Lung (tissue), 12 donors: ENCODE results near the gene AAR2. TPM values are rescaled to one million over a fixed set of nuclear protein-coding genes. Genes with fewer than 3 reads are reported as not detected.

Source experiments
- ATAC-seq: fragments of 200-7000 bp; cut with Tn5 transposase; one replicate; pipeline ENCODE4 v1.9.1; 2020; ENCODE audit warnings: moderate number of reproducible peaks; ENCODE audit not compliant: insufficient read depth, low FRiP score
- DNase-seq, 3 donors: peaks; one replicate each; pipeline ENCODE4 v3.0.0-alpha.2; 2013 to 2017
- H3K27ac ChIP-seq, 2 donors: one replicate each; pipeline ENCODE4 v1.5.1; 2013; ENCODE audit warnings: mild to moderate bottlenecking in 2 of 2, moderate library complexity in 2 of 2, control low read depth in 1 of 2, inconsistent platforms in 1 of 2, low read depth in 1 of 2, low read length in 1 of 2
- H3K27me3 ChIP-seq, 3 donors: one replicate each; pipeline ENCODE4 v1.5.1; 2013; ENCODE audit warnings: low read length in 2 of 3; ENCODE audit not compliant: control insufficient read depth in 3 of 3, insufficient read depth in 3 of 3
- H3K36me3 ChIP-seq, 4 donors: one replicate each; pipeline ENCODE4 v1.5.1; 2013; ENCODE audit warnings: low read length in 4 of 4, mild to moderate bottlenecking in 1 of 4, moderate library complexity in 1 of 4; ENCODE audit not compliant: control insufficient read depth in 4 of 4, insufficient read depth in 4 of 4
- H3K4me1 ChIP-seq, 5 donors: one replicate each; pipeline ENCODE4 v1.5.1; 2013; ENCODE audit warnings: low read length in 5 of 5, mild to moderate bottlenecking in 2 of 5, moderate library complexity in 1 of 5; ENCODE audit not compliant: control insufficient read depth in 5 of 5, insufficient read depth in 5 of 5
- H3K4me3 ChIP-seq: one replicate; pipeline ENCODE4 v1.5.1; 2013; ENCODE audit warnings: mild to moderate bottlenecking, control low read depth, moderate library complexity
- H3K9ac ChIP-seq, 2 donors: one replicate each; pipeline ENCODE4 v1.5.1; 2013; ENCODE audit warnings: low read length in 2 of 2, control low read depth in 1 of 2; ENCODE audit not compliant: insufficient read depth in 1 of 2
- H3K9me3 ChIP-seq, 4 donors: one replicate each; pipeline ENCODE4 v1.5.1; 2013; ENCODE audit warnings: low read length in 3 of 4, mild to moderate bottlenecking in 1 of 4, moderate library complexity in 1 of 4; ENCODE audit not compliant: control insufficient read depth in 4 of 4, insufficient read depth in 3 of 4
- WGBS, 2 donors: extraction: QIAGEN DNeasy Blood & Tissue Kit; methylation state at CpG; one replicate each; pipeline ENCODE4 v1.1.7; 2013; 5-methylcytosine and 5-hydroxymethylcytosine counted together
- polyA plus RNA-seq, 2 donors: library from polyadenylated mRNA; stranded (reverse); fragments of 200-250 nt; gene quantifications; one replicate each; pipeline ENCODE4 v1.2.1, GENCODE V29; 2013
- total RNA-seq, 2 donors: library from RNA; depleted of rRNA in 1 of 2; stranded (reverse); fragments of >200 nt in 1 of 2; gene quantifications; one replicate each; pipeline ENCODE4 v1.2.1, GENCODE V29; 2014 to 2021
- TF ChIP-seq, protein P1 (sequence below): IDR thresholded peaks from 2 replicates; pipeline ENCODE4 v1.5.1; 2012; ENCODE audit warnings: mild to moderate bottlenecking; ENCODE audit errors: control extremely low read depth, extremely low read depth
- donor health status: control.
- donor health status: control.
- donor health status: Bipolar disorder and iron deficiency.
- donor health status: healthy.
- donor health status: DM: yes; HTN: yes; CAD: no.

AAR2 gene
- total and polyA plus RNA-seq, 4 donors: 18.1 to 31.2 (median 29.3) TPM

DNA sequence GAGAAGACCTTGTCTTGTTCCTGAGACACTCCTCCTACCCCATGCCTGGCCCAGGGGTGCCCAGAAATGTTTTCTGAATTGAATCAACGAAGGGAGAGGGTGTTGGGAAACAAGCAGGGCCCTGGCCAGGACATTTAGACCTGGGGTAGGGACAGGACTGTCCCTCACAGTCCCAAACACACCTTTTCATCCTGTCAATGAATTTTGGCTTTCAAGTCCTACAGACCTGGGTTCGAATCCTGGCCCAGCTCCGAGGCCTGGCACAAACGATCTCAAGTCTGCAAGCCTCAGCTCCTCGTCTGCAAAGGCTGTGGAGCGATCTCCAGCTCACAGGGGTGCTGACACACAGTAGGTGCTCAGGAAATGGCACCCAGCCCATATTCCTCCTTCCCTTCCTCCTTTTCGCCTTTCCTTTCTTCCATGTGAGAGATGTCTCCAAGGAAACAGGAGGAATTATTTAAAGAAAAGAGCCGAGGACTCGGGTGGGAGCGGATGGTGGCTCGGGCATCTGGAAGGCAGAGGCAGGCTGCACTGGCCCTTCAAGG lies 62.6 kb downstream of the AAR2 start:
- Histone ChIP-seq H3K9ac (no peak overlapping the region), H3K4me1 (no peaks in the 10 kb centered on the region), H3K4me3 (no peak overlapping the region), H3K27me3 (peaks cover 4 to 22% (median 20%) of the 10 kb centered on the region in 3 donors), H3K27ac (no peak overlapping the region), H3K9me3 (peaks cover 0 to 5% (median 0%) of the 10 kb centered on the region in 4 donors), H3K36me3 (no peaks in the 10 kb centered on the region)
- no peak for ATAC-seq
- DNase-seq: no peak
- TF ChIP-seq, protein P1, sequence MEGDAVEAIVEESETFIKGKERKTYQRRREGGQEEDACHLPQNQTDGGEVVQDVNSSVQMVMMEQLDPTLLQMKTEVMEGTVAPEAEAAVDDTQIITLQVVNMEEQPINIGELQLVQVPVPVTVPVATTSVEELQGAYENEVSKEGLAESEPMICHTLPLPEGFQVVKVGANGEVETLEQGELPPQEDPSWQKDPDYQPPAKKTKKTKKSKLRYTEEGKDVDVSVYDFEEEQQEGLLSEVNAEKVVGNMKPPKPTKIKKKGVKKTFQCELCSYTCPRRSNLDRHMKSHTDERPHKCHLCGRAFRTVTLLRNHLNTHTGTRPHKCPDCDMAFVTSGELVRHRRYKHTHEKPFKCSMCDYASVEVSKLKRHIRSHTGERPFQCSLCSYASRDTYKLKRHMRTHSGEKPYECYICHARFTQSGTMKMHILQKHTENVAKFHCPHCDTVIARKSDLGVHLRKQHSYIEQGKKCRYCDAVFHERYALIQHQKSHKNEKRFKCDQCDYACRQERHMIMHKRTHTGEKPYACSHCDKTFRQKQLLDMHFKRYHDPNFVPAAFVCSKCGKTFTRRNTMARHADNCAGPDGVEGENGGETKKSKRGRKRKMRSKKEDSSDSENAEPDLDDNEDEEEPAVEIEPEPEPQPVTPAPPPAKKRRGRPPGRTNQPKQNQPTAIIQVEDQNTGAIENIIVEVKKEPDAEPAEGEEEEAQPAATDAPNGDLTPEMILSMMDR: no peak
- 83 to 88% methylated on average over 11 of the region's 11 CpGs for WGBS, 2 donors

DNA sequence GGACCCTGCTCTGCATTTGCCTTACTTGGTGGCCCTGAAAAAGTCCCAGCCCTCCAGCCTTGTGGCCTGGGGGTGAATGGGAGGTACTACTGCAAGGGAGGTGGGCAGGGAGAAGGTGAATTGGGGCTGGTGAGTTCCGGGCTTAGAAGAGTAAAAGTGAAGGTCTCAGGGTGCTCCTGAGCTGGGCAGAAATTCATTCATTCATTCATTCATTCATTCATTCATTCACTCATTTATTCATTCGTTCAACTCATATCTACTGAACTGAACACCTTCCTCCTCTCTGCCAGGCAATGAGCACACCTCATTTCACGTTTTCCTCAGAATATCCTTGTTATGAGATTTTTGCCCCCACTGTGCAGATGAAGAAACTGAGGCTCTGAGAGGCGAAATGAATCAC lies 63.2 kb downstream of the AAR2 start:
- WGBS, 2 donors: 80 to 89% methylated on average over 4 of the region's 4 CpGs
- peaks cover 4 to 28% (median 26%) of the 10 kb centered on the region in 3 donors for H3K27me3 ChIP-seq
- no peak overlapping the region for H3K27ac ChIP-seq
- no peaks in the 10 kb centered on the region for H3K36me3 ChIP-seq
- no peak overlapping the region for H3K9ac ChIP-seq
- ATAC-seq (no peak), DNase-seq (no peak)
- no peak overlapping the region for H3K4me3 ChIP-seq
- TF ChIP-seq, protein P1: no peak
- no peaks in the 10 kb centered on the region for H3K4me1 ChIP-seq
- peaks cover 0 to 5% (median 0%) of the 10 kb centered on the region in 4 donors for H3K9me3 ChIP-seq

DNA sequence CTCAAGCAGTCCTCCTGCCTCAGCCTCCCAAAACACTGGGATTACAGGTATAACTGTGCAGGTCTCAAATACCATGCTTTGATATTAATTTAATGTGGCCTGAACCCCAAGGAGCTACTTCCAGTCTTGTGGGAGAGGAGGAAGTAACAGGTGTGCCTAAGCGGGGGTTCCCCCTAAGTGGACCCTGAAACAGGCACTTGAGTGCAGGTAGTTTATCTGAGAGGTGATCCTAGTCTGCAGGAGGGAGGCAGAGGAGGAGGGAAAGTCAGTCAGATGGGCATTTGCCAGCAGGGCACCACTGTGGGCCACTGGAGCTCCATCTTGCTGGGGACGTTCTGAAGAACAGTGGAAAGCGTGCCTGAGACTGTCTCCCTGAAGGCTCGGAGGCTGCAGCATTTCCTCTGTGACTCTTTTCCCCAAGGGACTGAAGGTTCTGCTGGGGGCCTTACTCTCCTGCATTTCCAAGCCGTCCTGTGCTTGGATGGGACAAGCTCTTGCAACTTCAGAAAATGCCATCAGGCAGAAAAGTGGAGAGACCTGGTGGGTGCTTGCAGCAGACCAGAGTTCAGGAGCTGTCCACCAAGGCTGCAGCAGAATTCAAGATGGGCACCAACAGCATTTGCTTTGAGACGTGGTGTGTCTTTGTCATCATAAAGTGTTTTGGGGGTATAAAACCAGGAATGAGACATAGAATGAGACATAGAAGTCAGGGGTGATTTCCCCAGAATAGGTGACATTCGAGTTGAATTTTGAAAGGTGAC lies 65.3 kb downstream of the AAR2 start:
- H3K36me3 ChIP-seq: no peaks in the 10 kb centered on the region
- no peak overlapping the region for H3K9ac ChIP-seq
- ATAC-seq (no peak), DNase-seq (no peak)
- H3K9me3 ChIP-seq: peaks cover 0 to 5% (median 0%) of the 10 kb centered on the region in 4 donors
- no peak overlapping the region for H3K4me3 ChIP-seq
- TF ChIP-seq, protein P1: no peak
- peaks cover 0 to 3% (median 0%) of the 10 kb centered on the region in 5 donors for H3K4me1 ChIP-seq
- H3K27ac ChIP-seq: no peak overlapping the region
- WGBS, 2 donors: 61 to 76% methylated on average over 7 of the region's 7 CpGs
- peaks cover 4 to 41% (median 41%) of the 10 kb centered on the region in 3 donors for H3K27me3 ChIP-seq
